Left lobe of liver (tissue), 2 donors: ENCODE data around the gene NDUFAF5. TPM values are rescaled to one million over a fixed set of nuclear protein-coding genes. Genes with fewer than 3 reads are reported as not detected.
A peak's percentile ranks its signal among the peaks of the same experiment; 100 is the strongest.

ENCODE experiments used
- ATAC-seq: fragments of 200-7000 bp; cut with Tn5 transposase; one replicate; pipeline ENCODE4 v1.9.1; 2020; ENCODE audit warnings: mild to moderate bottlenecking, moderate library complexity
- DNase-seq: peaks from one replicate; pipeline ENCODE4 v3.0.0-alpha.2; 2020; ENCODE audit warnings: low spot score
- total RNA-seq: library from RNA; stranded (reverse); gene quantifications from one replicate; pipeline ENCODE4 v1.2.1, GENCODE V29; 2021
- donor health status: DM: no; HTN: no; CAD: no; lungs with moderate emphysema.
- donor health status: DM: no; HTN: yes; CAD: no.

NDUFAF5 gene
- total RNA-seq, 1 donor from 2014 or later: 12.4 TPM

DNA sequence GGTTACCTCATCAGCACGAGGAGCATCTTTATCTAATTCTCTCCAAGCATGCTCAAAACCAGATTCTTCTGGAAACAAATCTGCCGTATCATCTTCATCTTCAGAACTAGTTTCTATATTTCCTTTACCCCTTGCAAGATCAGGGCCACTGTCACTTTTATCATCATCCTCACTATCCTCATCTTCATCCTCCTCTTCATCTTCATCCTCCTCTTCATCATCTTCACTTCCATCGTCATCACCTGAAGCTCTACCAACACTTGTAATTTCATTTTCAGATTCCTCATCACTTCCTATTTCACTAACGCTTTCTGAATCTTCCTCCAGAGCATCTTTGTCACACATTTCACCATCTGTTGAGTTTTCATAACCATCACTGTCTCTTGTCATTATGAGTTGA lies 9.0 kb upstream of the NDUFAF5 start:
- ATAC-seq (no peak), DNase-seq (no peak)

DNA sequence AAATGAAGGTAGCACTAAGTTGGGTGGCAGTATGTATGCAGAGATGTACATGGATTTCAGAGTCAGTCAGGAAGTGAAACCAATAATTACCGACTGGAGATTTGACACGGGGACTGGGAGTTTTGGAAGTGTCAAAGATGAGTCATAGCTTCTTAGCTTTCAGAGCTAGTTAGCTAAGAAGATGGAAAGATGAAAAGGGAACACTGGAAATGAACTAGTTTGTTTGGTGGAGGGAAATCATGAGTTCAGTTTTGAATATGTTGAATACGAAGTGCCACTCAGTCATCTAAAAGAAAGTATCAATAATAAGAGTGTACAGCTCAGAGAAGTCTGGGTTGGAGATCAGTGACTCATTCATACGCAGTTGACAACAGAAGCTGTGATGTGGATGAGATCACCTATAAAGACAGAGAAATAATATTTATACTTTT lies 7.6 kb upstream of the NDUFAF5 start:
- ATAC-seq (no peak), DNase-seq (no peak)

DNA sequence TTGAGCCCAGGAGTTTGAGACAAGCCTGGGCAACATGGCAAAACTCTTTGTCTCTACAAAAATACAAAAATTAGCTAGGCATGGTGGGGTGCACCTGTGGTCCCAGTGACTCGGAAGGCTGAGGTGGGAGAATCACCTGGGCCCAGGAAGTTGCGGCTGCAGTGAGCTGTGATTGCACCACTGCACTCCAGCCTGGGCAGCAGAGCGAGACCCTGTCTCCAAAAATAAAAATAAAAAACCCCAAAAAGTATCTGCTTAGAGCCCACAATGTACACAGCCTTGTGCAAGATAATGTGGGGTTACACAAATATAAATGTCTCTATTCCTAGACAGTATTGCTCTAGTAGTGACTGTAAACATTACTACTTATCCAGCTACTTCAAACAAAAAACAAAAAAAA lies 6.0 kb upstream of the NDUFAF5 start:
- no peak for ATAC-seq
- no peak for DNase-seq

DNA sequence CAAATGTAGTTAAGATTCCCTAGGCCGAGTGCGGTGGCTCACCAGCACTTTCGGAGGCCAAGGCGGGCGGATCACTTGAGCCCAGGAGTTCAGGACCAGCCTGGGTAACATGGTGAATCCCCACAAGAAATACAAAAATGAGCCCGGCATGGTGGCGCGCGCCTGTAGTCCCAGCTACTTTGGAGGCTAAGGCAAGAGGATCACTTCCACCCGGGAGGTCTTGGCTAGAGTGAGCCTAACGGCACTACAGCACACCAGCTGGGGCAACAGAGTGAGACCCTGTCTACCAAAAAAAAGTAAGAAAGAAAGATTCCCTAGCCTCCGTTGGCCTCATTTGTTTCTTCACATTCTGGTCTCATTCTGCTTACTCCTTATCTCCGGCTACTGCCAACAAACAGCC lies 1.3 kb upstream of the NDUFAF5 start:
- DNase-seq (no peak), ATAC-seq (no peak)

DNA sequence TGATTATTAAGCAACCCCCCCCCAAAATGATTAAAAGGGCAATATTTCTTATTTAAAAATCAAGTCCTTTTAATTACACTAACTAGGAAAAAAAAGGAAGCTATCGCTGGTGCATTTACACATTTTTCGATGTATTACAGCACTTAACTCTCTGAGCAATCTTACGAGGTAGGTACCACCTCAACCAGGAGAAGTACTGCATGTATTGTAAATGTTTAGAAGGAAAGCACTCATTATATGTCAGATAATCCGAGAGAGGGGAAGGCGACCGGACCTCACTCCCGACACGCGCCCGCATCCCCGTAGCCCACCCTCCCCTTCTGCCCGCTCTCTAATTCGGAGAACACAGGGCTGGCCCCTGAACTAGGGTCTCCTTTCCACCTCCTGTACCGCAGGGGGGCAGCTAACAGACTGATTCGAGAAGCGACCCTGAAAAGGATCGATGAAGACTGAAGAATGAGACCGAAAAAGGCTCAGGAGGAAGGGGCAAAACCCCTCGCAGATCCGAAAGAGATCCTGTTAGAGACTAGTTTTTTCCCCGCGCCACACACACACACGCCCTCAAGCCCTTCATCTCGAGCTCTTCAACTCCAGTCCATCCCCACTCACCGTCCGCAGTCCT lies 446 bp upstream of the NDUFAF5 start:
- DNase-seq: no peak

DNA sequence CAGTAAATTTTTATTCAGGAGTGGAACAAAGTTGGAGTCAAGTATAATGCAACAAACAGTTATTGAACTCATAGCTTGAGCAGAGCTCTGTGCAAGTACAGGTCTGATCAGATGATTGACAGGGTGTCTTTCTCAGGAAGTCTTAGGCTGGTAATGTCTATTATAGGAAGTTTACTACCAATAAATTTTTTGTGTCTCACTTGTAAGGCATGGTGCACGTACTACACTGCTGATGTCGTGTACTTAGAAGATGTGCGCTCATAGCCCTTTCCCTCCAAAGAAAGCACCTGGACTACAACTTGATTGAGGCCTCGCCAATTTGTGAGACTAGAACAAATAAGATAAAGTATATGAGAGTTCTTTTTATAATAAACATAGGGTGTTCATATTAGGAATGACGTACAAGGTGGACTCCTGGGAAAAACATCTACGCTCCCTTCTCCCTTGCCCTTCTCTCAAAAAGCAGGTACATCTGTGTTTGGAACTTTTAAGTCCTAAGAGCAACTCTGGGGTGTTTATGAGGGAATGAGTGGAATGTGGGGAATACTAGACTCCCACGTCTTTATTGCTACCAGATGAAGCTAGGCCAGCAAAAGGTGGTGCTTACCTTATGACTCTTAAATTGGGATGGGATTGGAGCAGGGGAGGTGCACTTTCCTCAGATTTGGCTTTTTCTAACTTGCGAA lies 1.5 kb downstream of the NDUFAF5 start:
- DNase-seq (no peak), ATAC-seq (no peak)

More for the DNA sequence above, 446 bp upstream of the NDUFAF5 start:
- no peak for ATAC-seq

DNA sequence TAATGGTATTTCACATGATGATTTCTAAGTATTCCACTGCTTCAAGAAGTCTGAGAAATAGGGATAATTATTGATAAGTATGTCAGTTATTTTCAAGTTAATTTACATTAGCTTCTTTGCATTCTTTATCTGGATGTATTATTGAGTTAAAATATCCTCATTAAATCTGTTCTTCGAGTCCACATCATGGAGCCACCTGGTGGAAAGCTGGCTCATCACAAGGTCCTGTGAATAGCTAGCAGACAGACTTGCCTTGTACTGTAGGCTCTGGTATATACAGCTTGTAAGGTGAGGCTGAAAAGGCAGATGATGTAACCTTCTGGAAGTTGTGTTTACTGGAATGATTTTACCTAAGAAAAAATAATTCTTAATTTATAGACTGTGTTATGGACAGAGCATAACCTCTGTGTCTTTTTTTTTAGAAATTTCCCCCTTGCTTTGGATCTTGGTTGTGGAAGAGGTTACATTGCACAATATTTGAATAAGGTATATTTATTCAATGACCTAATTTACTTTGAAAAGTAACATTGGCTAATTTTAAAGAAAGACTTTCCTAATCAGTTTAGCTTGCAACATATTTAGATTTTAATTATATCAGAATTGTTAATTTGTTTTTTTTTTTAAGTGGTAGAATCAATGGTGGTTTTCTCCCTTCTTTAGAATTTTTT lies 3.5 kb downstream of the NDUFAF5 start:
- ATAC-seq (peak; percentile 68), DNase-seq (peak; percentile 61)

DNA sequence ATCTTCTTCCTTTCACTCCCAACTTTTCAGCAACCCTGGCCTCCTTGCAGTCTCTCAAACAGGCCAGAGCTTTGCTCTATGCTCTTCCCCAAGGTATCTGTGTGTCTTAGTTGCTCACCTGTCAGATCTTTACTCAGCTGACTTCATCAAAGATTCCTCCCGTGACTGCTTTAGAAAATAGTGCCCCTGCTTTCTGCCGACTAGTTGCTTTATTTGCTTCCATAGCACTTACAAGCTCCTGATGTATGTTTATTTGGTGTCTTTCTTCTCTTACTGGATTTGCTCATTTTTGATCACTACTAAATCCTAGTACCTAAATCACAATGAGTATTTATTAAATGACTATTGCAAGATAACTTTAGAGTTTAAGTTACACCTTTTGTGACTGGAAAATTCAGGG lies 5.9 kb downstream of the NDUFAF5 start:
- DNase-seq (no peak), ATAC-seq (no peak)

DNA sequence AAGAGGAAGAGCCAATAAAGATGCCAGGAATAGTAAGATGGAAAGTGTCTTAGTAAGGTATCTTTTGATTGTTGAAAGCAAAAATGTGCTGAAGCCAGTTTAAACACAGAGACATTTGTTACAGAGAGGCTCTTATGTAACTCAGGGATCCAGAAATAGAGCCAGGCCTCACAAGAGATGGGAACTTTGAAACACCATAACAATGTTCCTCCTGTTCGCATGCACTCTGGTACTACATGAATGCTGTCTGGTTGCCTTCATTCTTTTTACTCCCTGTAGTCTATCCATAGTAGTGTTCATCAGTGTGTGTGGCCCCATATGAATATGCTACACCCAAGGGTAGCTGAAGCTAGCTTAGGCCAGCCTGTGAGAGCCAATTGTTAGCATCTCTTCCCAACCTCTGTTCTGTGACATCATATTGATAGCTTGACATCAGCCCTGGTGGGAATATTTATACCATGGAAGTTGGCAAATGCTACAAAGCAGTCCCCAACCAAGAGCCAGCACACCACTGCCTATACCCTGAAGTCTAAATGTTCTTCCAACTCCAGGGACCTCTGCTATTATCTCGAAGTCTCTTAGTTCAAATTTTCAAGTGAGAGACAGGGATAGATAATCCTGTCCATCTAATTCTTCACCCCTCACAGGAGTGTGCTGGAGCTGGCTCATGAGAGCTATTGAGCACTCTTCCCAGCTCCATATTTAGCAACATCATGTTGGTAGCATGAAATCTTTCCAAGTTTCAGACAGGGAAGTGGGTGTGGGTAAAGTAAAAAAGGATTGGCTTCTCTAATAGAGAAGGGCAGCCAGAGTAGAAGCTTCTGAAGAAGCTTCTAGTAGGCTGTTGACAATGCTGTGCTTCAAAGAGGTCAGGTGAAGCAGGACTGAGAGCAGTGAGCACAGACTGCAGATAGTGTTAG lies 7.0 kb downstream of the NDUFAF5 start:
- DNase-seq: no peak
- ATAC-seq: peak; percentile 35

DNA sequence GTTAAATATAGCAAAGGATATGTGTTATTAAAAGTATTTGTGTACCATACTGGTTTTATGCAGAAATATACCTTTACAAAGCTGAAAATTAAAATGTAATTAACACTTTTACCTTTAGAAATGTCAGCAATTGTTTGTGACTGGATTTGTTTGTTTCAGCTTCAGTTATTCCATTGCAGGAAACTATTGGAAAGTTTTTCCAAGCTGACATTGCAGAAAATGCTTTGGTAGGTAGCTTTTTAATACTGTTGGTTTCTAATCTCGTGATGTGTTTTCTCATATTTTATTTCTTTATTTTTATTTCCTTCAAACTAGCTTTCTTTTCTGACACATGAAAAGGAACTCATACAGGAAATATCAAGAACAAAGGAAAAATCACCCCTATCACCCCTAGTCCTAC lies 8.2 kb downstream of the NDUFAF5 start:
- DNase-seq: no peak
- no peak for ATAC-seq

DNA sequence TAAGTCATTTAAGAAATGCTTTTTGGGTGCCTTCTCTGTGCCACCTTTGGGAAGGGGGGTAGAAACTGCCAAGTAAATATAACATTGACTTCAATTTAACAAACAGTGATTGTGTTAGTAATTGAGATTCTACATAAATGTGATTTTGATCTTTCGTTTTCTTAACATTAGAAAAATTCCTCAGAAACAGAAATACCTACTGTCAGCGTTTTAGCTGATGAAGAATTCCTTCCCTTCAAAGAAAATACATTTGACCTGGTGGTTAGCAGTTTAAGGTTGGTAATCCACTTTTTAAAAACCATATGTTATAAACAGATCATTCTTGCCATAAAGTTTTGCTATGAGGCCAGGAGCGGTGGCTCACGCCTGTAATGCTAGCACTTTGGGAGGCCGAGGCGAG lies 9.8 kb downstream of the NDUFAF5 start:
- ATAC-seq (no peak), DNase-seq (no peak)

DNA sequence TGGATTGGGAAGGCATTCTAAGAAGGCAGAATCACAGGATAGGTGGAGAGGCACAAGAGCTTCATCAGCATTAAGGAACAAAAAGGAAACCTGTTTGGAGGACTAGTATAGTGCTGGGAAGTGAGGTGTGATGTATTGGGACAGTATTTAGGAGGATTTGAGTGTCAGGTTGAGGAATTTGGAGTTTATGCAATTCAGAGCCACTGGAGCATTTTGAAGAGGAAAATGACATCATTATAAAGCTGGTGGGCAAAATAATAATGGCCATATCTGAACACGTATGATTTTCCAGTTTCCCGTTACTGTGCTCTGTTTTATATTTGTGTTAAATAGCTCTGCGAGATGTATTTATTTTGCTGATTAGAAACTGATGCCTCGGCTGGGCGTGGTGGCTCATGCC lies 14.2 kb downstream of the NDUFAF5 start:
- ATAC-seq (no peak), DNase-seq (no peak)

DNA sequence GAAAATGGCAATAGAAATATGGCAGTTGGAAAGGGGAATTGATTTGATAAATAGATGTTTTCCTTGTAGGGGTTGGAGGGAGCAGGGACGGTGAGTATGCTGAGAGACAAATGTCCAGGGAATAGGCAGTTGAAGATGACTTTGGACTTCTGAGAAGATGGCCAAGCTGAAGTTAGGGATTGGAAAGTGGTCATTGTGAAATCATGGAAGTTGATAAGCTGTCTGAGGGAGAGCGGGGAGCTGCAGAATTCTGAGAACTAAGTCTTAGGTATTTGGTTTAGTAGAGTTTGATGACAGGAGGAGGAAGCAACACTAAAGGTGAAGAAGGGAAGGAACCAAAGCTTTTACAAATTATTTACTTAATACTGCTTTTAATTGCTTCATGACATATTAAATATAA lies 15.1 kb downstream of the NDUFAF5 start:
- peak; percentile 35 for ATAC-seq
- DNase-seq: no peak

DNA sequence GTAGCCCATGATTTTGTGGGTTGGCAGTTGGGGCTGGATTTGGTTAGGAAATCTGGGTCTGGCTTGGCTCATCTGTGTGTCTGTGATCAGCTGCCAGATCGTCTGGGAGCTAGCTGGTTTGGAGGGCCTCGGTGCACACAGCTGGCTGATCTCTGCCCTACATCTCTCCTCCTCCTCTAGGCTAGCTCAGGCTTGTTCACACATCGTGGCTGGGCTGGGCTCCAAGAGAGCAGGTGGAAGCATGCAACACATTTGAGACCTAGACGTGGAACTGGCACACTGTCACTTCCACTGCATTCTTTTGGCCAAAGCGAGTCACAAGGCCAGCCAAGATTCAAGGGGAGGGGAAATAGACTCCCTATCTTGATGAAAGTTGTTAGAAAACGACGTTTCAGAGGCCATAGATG lies 15.9 kb downstream of the NDUFAF5 start:
- ATAC-seq: peak; percentile 98
- peak; percentile 98 for DNase-seq

DNA sequence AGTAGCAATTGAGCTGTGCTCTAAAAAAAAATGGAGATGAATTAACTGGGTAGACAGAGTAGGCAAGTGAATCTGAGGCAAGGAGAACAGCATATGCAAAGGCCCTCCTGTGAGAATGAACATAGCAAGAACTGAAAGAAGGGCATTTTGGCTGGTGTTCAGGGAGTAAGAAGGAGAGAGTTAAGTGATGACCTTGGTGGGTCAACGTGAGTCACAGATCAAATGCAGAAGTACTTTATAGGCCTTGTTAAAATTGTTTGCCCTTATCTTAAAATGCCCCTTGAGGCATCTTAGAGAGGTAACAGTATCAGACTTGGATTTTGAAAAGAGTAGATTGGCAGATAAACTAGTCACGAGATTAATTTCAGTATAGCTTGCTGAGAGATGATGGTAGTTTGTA lies 24.5 kb downstream of the NDUFAF5 start:
- no peak for ATAC-seq
- no peak for DNase-seq

DNA sequence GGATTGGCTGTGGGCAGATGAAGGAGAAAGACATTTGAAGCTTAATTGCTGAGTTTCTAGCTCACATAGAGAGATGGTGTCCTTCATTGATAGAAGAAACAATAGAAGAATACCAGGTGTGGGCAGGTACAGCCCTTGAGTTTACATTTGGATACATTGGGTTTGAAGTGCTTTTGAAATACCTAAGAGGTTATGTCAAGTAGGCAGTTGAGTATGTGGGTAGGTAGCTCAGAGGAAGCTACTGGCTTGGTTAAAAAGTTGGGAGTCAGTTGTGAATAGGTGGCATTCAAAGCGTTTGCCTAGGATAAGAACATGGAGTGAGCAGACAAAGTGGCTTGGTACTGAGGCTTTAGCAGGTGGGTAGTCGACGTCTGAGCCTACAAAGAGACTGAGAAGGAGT lies 25.0 kb downstream of the NDUFAF5 start:
- no peak for ATAC-seq

DNA sequence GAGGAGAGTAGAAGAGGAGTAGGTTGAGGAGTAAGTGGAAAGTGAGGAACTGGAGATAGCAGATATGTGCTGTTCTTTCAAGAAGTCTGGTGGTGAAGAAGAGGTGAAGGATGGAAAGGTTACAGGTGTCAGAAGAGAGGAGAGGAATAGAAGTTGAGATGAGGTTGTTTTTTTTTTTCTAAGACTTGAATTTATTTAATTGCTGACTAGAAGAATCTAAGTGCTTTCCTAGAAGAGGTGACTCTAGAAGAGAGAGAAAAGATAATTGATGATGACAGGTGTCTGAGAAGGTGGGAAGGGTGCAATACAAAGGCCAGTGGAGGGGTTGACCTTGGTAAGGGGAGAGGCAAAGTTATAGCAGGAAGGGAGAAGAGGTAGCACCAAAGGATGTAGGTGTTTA lies 25.6 kb downstream of the NDUFAF5 start:
- DNase-seq (no peak), ATAC-seq (no peak)

More for the DNA sequence above, 25.0 kb downstream of the NDUFAF5 start:
- no peak for DNase-seq

DNA sequence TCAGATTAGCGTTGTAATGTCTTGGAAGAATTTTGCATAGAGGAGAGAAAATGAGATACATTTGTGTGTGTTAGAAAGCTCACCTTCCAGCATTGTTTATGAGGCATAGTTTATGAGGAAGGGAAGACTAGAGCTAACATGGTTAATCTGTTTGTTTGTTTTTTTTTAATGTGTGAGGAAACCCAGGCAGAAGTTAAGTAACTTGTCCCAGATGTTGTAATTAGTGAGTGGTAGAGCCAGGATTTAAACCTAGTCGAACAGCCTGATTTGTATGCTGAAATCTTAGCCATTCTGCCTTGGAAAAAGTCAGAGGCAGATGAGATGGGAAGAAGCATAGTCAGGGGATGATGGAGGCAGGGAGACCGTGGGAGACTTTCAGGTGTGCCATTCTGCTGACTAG lies 29.1 kb downstream of the NDUFAF5 start:
- no peak for DNase-seq

DNA sequence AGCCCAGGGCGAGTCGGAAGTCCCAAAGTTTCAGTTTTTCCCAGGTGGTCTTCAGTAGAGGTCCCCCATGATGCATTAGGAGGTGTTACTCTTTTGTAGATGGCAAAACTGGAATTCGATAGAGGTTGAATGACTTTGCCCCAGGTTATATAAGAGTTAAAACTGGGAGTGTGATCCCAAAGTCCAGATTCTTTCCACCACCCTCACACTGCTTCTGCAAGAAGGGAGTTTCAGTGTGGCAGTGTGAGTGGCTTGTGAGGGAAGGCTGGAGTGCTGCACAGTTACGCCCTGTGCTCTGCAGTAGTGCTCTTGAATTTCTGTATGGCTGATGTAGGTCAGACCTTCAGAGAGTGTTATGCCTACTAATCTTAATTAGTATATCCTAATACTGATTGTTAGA lies 29.8 kb downstream of the NDUFAF5 start:
- no peak for DNase-seq
- ATAC-seq: peak; percentile 88

More for the DNA sequence above, 29.1 kb downstream of the NDUFAF5 start:
- ATAC-seq: peak; percentile 62

DNA sequence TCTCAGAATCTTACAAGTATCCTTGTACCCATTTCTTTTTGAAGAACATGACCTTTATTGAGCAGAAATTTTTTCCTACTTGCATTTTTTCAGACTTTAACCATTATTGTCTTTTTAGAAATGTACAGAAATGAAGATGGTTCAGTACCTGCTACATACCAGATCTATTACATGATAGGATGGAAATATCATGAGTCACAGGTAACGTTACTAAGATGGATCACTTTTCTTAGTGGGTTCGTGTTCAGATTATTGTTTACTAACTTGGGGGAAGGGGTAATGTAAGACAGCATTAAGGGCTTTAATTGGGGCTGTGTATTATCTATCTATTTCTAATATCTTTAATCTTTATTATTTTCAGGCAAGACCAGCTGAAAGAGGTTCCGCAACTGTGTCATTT lies 31.9 kb downstream of the NDUFAF5 start:
- DNase-seq (no peak), ATAC-seq (no peak)

DNA sequence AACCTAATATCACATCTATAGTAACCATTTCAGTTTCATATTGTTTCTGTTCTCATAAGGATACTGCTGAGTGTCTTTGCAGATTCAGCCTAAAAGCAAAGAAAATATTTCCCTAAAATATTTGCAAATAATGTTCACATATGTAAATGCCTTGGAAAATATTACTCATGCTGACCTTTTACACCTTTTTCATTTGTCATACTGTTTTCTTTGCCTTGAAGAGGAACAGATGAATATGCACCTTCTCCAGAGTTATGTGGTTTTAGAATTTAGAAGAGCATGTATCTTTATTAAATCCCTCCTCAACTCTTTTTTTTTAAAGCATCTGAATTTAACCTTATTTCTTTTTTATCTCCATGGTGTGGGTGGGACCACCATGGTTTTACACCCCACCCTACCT lies 32.5 kb downstream of the NDUFAF5 start:
- DNase-seq (no peak), ATAC-seq (no peak)
